Pancreas (tissue), 10 donors: ENCODE measurements around the gene ATF7IP. TPM values are rescaled to one million over a fixed set of nuclear protein-coding genes. Genes with fewer than 3 reads are reported as not detected.
"Not testable (repeated sequence)": the region's sequence is repeated elsewhere in the genome, so short reads cannot be mapped to it uniquely, and the experiment has no call there.

Experiments used
- ATAC-seq, 4 donors: fragments of 200-7000 bp; cut with Tn5 transposase; one replicate each; pipeline versions ENCODE4 v1.8.0 to v1.9.1; 2020; ENCODE audit warnings: mild to moderate bottlenecking in 4 of 4, moderate library complexity in 4 of 4
- DNase-seq, 6 donors: peaks; one replicate each; pipeline ENCODE4 v3.0.0-alpha.2; 2020
- FAIRE-seq: peaks from 2 replicates; lab custom pipeline; 2012; peaks lifted over from hg19 to GRCh38; lab: Jason Lieb, UNC
- H3K27ac ChIP-seq, 4 donors: fragments of 200-600 bp; sonication (generic); 1 replicate in 3 of 4; 2 replicates in 1 of 4; pipeline versions ENCODE4 v1.5.0 to v1.8.0; 2020
- H3K27me3 ChIP-seq, 4 donors: fragments of 200-600 bp; one replicate each; pipeline ENCODE4 v1.8.0; 2021
- H3K36me3 ChIP-seq, 3 donors: fragments of 200-600 bp; sonication (generic) in 1 of 3; one replicate each; pipeline versions ENCODE4 v1.5.0 to v1.8.0; 2020 to 2021
- H3K4me1 ChIP-seq, 3 donors: fragments of 200-600 bp; one replicate each; pipeline ENCODE4 v1.8.0; 2021
- H3K4me3 ChIP-seq, 4 donors: fragments of 200-600 bp; sonication (generic) in 2 of 4; one replicate each; pipeline versions ENCODE4 v1.5.0 to v1.8.0; 2020 to 2021
- H3K9me3 ChIP-seq, 4 donors: fragments of 200-600 bp; one replicate each; pipeline ENCODE4 v1.8.0; 2021
- CTCF ChIP-seq, 4 donors: fragments of 200-600 bp; sonication (generic) in 3 of 4; IDR thresholded peaks; one replicate each; pipeline versions ENCODE4 v1.5.0 to v1.8.0; 2021; ENCODE audit warnings: antibody characterized with exemption in 4 of 4
- WGBS, 2 donors: extraction: QIAGEN DNeasy Blood & Tissue Kit; methylation state at CpG; one replicate each; pipeline ENCODE4 v1.1.7; 2013; 5-methylcytosine and 5-hydroxymethylcytosine counted together
- intact Hi-C, 3 donors: fragments of 100-400 bp; cut with DNase I; formaldehyde crosslinking; loops; one replicate each; pipeline versions ENCODE4 v1.11.1 to v1.14.2; 2022
- polyA plus RNA-seq, 2 donors: library from polyadenylated mRNA; stranded (reverse); fragments of 200-250 nt; gene quantifications; one replicate each; pipeline ENCODE4 v1.2.3, GENCODE V29; 2013
- total RNA-seq, 6 donors: library from RNA; stranded (reverse); fragmentation: NEBNext Ultra II Directional in 4 of 6; extraction: Animal tissue kit (Norgen Biotek cat#: 25700) in 4 of 6; gene quantifications; one replicate each; pipeline versions ENCODE4 v1.2.1 to v1.2.4, GENCODE V29; 2021 to 2023
- donor health status: healthy with polysubstance abuse.
- donor health status: DM: no; HTN: no; CAD: no; lungs with moderate emphysema.
- donor health status: DM: no; HTN: no; CAD: no.
- donor health status: control.
- donor health status: control.
- donor health status: Bipolar disorder and iron deficiency.
- donor health status: DM: yes; HTN: yes; CAD: no.
- donor health status: DM: no; HTN: no; CAD: no.
- donor health status: DM: no; HTN: no; CAD: no.
- donor health status: DM: yes; HTN: yes; CAD: no.

Gene ATF7IP
- total and polyA plus RNA-seq, 8 donors = 5.7 to 54.1 (median 27.7) TPM

GRCh38 chr12:14325716-14326343 lies 39.7 kb upstream of the ATF7IP start:
- Histone ChIP-seq H3K4me3 (no peak overlapping the region), H3K36me3 (no peaks in the 10 kb centered on the region), H3K27me3 (no peaks in the 10 kb centered on the region), H3K9me3 (no peaks in the 10 kb centered on the region), H3K27ac (no peak overlapping the region), H3K4me1 (no peaks in the 10 kb centered on the region)
- WGBS, 2 donors = 91 to 93% methylated on average over 11 of the region's 11 CpGs
- intact Hi-C loops = no loop called here
- no peak for FAIRE-seq
- no peak for ATAC-seq
- no peak for DNase-seq
- no peak for TF ChIP-seq CTCF (IDR thresholded peaks at IDR 0.05)

- WGBS, 2 donors = 94 to 96% methylated on average over 5 of the region's 5 CpGs
- Histone ChIP-seq H3K4me3 (no peak overlapping the region), H3K9me3 (no peaks in the 10 kb centered on the region), H3K4me1 (no peaks in the 10 kb centered on the region), H3K27ac (no peak overlapping the region), H3K36me3 (no peaks in the 10 kb centered on the region), H3K27me3 (no peaks in the 10 kb centered on the region)
- ATAC-seq (no peak), FAIRE-seq (no peak), DNase-seq (no peak)
- intact Hi-C loops = no loop called here
- TF ChIP-seq CTCF (IDR thresholded peaks at IDR 0.05) = no peak
Measured at GRCh38 chr12:14326699-14327098, 38.8 kb upstream of the ATF7IP start.

- no peak for TF ChIP-seq CTCF (IDR thresholded peaks at IDR 0.05)
- no peak for FAIRE-seq
- H3K9me3 ChIP-seq = no peaks in the 10 kb centered on the region
- DNase-seq = no peak
- intact Hi-C loops = no loop called here
- peak in 2 of 4 donors; percentile 59 to 72 for ATAC-seq
- no peaks in the 10 kb centered on the region for H3K36me3 ChIP-seq
- no peak overlapping the region for H3K4me3 ChIP-seq
- peak overlapping the region in 1 of 4 donors; percentile 7 for H3K27ac ChIP-seq
- no peaks in the 10 kb centered on the region for H3K4me1 ChIP-seq
- WGBS, 2 donors = 61 to 62% methylated on average over 1 of the region's 1 CpG
- H3K27me3 ChIP-seq = no peaks in the 10 kb centered on the region
Measured at GRCh38 chr12:14327711-14328110, 37.8 kb upstream of the ATF7IP start.

- no peaks in the 10 kb centered on the region for H3K4me1 ChIP-seq
- no peak overlapping the region for H3K4me3 ChIP-seq
- intact Hi-C loops = no loop called here
- ATAC-seq (no peak), FAIRE-seq (no peak), DNase-seq (no peak)
- WGBS, 2 donors = 75 to 82% methylated on average over 5 of the region's 5 CpGs
- H3K36me3 ChIP-seq = no peaks in the 10 kb centered on the region
- no peaks in the 10 kb centered on the region for H3K9me3 ChIP-seq
- H3K27me3 ChIP-seq = no peaks in the 10 kb centered on the region
- H3K27ac ChIP-seq = no peak overlapping the region
- TF ChIP-seq CTCF (IDR thresholded peaks at IDR 0.05) = no peak
Measured at GRCh38 chr12:14332482-14332881, 33.0 kb upstream of the ATF7IP start.

- H3K4me3 ChIP-seq = no peak overlapping the region
- H3K9me3 ChIP-seq = no peaks in the 10 kb centered on the region
- H3K27me3 ChIP-seq = no peaks in the 10 kb centered on the region
- no peaks in the 10 kb centered on the region for H3K36me3 ChIP-seq
- ATAC-seq (no peak), DNase-seq (no peak), FAIRE-seq (no peak)
- no peaks in the 10 kb centered on the region for H3K4me1 ChIP-seq
- intact Hi-C loops = no loop called here
- H3K27ac ChIP-seq = no peak overlapping the region
- TF ChIP-seq CTCF (IDR thresholded peaks at IDR 0.05) = no peak
Measured at GRCh38 chr12:14340371-14340770, 25.1 kb upstream of the ATF7IP start.

- not testable (repeated sequence) for H3K27ac ChIP-seq, ATAC-seq, H3K4me1 ChIP-seq, H3K9me3 ChIP-seq, H3K4me3 ChIP-seq, H3K27me3 ChIP-seq, H3K36me3 ChIP-seq, FAIRE-seq, DNase-seq
- intact Hi-C loops = loop anchor here in 1 of 3 donors (10.0 kb wide), 1 partner anchor 97 kb away; no protein-coding TSS in a partner anchor
- WGBS, 2 donors = 96 to 98% methylated on average over 4 of the region's 4 CpGs
Measured at GRCh38 chr12:14351524-14351923, 14.0 kb upstream of the ATF7IP start.

GRCh38 chr12:14352066-14352465 lies 13.4 kb upstream of the ATF7IP start:
- intact Hi-C loops = loop anchor here in 1 of 3 donors (10.0 kb wide), 1 partner anchor 97 kb away; no protein-coding TSS in a partner anchor
- not testable (repeated sequence) for H3K36me3 ChIP-seq, H3K27ac ChIP-seq, H3K27me3 ChIP-seq, H3K9me3 ChIP-seq, H3K4me1 ChIP-seq, DNase-seq, H3K4me3 ChIP-seq, FAIRE-seq, ATAC-seq
- WGBS, 2 donors = 95% methylated on average over 1 of the region's 1 CpG

- intact Hi-C loops = loop anchor here in 1 of 3 donors (10.0 kb wide), 1 partner anchor 100 kb away; no protein-coding TSS in a partner anchor
- not testable (repeated sequence) for H3K27ac ChIP-seq, FAIRE-seq, H3K27me3 ChIP-seq, H3K4me1 ChIP-seq, DNase-seq, H3K4me3 ChIP-seq, ATAC-seq, H3K9me3 ChIP-seq, H3K36me3 ChIP-seq
- WGBS, 2 donors = 91 to 95% methylated on average over 18 to 28 of the region's 28 CpGs
Measured at GRCh38 chr12:14354665-14355064, 10.8 kb upstream of the ATF7IP start.
